Fibroblast of villous mesenchyme (primary cell): ENCODE measurements around the gene LDLRAD2. TPM values are rescaled to one million over a fixed set of nuclear protein-coding genes. Genes with fewer than 3 reads are reported as not detected.

Experiments used
- DNase-seq: peaks from one replicate; pipeline ENCODE4 v3.0.0-alpha.2; 2010; ENCODE audit warnings: low read depth
- H3K4me3 ChIP-seq: 2 replicates; pipeline ENCODE4 v1.5.1; 2011; ENCODE audit warnings: low read depth, mild to moderate bottlenecking, low read length
- total RNA-seq: library from RNA; depleted of rRNA; stranded (reverse); fragments of >200 nt; gene quantifications from 2 replicates; pipeline ENCODE4 v1.2.3, GENCODE V29; 2012
- TF ChIP-seq, protein P1 (sequence below): IDR thresholded peaks from 2 replicates; pipeline ENCODE4 v1.5.1; 2012; ENCODE audit warnings: low read depth, mild to moderate bottlenecking, low read length; ENCODE audit not compliant: insufficient read depth

LDLRAD2 gene
- total RNA-seq, 1 donor = not detected

DNA sequence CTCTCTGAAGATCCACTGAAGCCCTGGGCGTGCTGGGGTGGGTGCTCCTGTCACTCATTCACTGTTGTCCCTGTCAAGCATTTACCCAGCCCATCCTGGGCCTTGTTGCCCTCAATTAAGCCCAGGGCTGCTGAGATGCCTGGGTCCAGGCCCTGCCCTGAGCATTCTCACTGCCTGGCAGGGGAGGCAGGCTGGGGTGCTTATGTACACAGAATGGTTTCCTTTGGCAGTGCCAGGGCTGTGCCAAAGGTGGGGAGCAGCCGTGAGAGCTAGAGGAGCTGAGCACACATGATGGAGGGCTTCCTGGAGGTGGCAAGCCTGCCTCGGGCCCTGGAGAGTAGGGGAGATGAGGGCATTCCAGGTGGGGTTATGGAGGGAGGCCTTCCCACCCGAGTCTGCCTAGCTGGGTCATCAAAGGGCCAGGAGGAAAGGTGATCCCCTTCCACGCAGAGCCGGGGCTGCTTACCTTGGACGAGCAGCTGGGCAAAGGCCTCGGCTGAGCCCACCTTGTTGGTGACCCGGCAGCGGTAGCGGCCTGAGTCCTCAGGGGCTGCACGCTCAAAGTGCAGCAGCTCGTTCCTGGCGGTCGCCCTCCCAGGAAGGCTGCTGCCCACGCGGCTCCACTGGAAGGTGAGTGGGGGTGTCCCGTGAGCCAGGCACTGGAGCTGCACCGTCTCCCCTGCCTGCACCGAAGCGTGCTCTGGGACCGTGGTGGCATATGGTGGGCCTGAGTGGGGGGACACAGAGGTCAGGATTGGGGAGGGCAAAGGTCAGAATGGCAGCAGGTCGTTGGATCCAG, 26.5 kb downstream of the LDLRAD2 start:
- H3K4me3 ChIP-seq = no peak overlapping the region
- TF ChIP-seq, protein P1, sequence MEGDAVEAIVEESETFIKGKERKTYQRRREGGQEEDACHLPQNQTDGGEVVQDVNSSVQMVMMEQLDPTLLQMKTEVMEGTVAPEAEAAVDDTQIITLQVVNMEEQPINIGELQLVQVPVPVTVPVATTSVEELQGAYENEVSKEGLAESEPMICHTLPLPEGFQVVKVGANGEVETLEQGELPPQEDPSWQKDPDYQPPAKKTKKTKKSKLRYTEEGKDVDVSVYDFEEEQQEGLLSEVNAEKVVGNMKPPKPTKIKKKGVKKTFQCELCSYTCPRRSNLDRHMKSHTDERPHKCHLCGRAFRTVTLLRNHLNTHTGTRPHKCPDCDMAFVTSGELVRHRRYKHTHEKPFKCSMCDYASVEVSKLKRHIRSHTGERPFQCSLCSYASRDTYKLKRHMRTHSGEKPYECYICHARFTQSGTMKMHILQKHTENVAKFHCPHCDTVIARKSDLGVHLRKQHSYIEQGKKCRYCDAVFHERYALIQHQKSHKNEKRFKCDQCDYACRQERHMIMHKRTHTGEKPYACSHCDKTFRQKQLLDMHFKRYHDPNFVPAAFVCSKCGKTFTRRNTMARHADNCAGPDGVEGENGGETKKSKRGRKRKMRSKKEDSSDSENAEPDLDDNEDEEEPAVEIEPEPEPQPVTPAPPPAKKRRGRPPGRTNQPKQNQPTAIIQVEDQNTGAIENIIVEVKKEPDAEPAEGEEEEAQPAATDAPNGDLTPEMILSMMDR = no peak
- DNase-seq = no peak

- TF ChIP-seq, protein P1 = no peak
- DNase-seq = no peak
- H3K4me3 ChIP-seq = no peak overlapping the region
Observed at GRCh38 chr1:21839337-21840037, 27.4 kb downstream of the LDLRAD2 start.

- DNase-seq = no peak
- H3K4me3 ChIP-seq = no peak overlapping the region
- TF ChIP-seq, protein P1 = no peak
Observed at GRCh38 chr1:21840981-21841380, 28.9 kb downstream of the LDLRAD2 start.

DNA sequence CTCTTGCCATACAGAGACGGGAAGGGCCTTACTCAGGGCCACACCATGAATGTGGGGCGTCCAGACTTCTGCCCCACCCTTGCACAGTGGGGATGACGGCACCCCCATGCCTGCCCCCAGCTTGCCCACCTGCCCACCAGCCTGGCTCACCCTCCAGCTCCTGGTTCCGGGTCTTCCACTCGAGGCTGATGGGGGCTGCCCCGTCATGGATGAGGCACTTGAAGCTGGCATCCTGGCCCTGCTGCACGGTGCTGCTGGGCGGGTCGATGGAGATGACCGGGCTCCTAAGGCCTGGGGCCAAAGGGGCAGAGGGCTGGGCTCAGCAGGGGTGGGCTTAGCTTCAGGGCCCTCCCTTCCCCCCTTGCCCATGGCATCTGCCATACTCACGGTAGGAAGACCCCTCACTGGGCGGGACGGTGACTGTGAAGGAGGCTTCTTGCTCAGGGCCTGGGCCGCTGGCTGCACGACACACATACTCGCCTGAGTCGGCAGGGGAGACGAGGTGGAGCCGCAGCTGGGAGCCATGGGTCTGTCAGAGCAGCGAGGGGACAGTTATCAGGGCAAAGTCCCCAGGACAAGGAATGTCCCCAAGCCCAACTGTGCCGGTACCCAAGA, 29.9 kb downstream of the LDLRAD2 start:
- H3K4me3 ChIP-seq = no peak overlapping the region
- DNase-seq = no peak
- TF ChIP-seq, protein P1 = no peak

GRCh38 chr1:21842606-21843162, 30.6 kb downstream of the LDLRAD2 start:
- H3K4me3 ChIP-seq = no peak overlapping the region
- no peak for DNase-seq
- TF ChIP-seq, protein P1 = no peak

DNA sequence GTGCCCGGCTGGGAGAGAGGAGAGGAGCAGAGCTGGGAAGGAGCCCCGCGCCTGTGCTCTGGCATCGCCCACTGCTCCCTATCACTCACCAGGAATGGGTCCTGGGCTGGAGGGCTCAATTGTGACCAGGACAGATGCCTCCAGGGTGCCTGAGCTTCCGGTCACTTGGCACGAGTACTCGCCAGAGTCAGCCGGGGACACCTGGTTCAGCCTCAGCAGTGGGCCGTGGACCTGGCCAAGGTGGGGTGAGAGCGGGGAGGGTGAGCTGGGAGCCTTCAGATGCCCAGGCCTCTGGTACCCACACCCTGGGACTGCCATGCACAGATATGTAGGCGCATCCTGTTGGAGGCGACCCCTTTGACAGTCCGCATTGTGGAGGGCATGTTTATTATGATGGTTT, 31.1 kb downstream of the LDLRAD2 start:
- DNase-seq = no peak
- H3K4me3 ChIP-seq = no peak overlapping the region
- TF ChIP-seq, protein P1 = no peak
